Gastrocnemius medialis (tissue), 4 donors: ENCODE results near the gene MAP2K7.

Source experiments
- CTCF ChIP-seq, 5 experiments: fragments of 450-650 bp in 3 of 5; fragments of 200-600 bp in 2 of 5; sonication (generic) in 2 of 5; IDR thresholded peaks in 4 of 5; conservative IDR thresholded peaks in 1 of 5; 1 replicate in 4 of 5; 2 replicates in 1 of 5; pipeline ENCODE4 v1.5.1; 2016 to 2019; ENCODE audit warnings: antibody characterized with exemption in 5 of 5, mild to moderate bottlenecking in 3 of 5, moderate library complexity in 3 of 5
- POLR2A ChIP-seq, 2 donors: fragments of 450-650 bp; IDR thresholded peaks; one replicate each; pipeline ENCODE4 v1.6.1; 2017; ENCODE audit warnings: antibody characterized with exemption in 2 of 2, mild to moderate bottlenecking in 2 of 2, moderate library complexity in 2 of 2

DNA sequence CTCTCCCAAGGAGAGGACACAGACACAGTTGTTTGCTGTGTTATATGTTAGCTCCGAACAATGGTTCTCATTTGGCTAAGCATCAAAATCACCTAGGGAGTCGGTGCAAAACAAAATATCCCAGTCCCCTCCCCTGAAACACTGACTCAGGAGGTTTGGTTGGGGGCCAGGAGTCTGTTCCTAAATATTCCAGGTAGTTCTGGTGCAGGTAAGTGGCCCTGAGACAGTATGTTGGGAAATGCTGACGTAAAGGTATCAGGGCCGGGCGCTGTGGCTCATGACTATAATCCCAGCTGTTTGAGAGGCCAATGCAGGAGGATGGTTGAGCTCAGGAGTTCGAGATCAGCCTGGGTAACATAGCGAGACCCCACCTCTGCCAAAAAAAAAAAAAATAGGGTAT is 2.3 kb upstream of the MAP2K7 start:
- TF ChIP-seq CTCF (IDR thresholded peaks at IDR 0.05 in 4 of 5, conservative IDR thresholded peaks at IDR 0.05 in 1 of 5), result no peak
- no peak for TF ChIP-seq POLR2A (IDR thresholded peaks at IDR 0.05)
